A549 (cell line): ENCODE results near the gene OSGEP. TPM values are rescaled to one million over a fixed set of nuclear protein-coding genes. Genes with fewer than 3 reads are reported as not detected.

ENCODE experiments used
- polyA plus RNA-seq, 4 experiments: library from polyadenylated mRNA; depleted of rRNA in 3 of 4; stranded (reverse); fragments of >200 nt; fragmentation: RNase III in 1 of 4; extraction: RNeasy Plus Mini Kit Qiagen cat#74134 plus additional on column Dnase treatment in 1 of 4; gene quantifications; 2 replicates in 3 of 4; 3 replicates in 1 of 4; pipeline ENCODE4 v1.2.3, GENCODE V29; 2011 to 2017
- small RNA-seq, 6 experiments: library from RNA; depleted of rRNA; stranded (forward); fragments of <200 nt; gene quantifications; one replicate each; pipeline ENCODE3, GENCODE V24; 2012

OSGEP gene
- polyA plus RNA-seq, 2 of the 4 experiments (the other 2 are of a cell fraction), result 30.4 to 33.2 TPM

Small RNAs within 50 kb of the gene (small RNA-seq; reads per million reads assigned to genes)
- gene RNA5SP382, result 0 to 50,145 (median 1.5) reads per million in 6 experiments

Other genes with a start within 250 kb of the OSGEP start
- not detected in 2 replicates for gene OR11H6, start 231.1 kb downstream of the OSGEP start, polyA plus RNA-seq (2011; rRNA removed)
- gene OR11H6, start 231.1 kb downstream of the OSGEP start, polyA plus RNA-seq (2017; fragmentation: RNase III; extraction: RNeasy Plus Mini Kit Qiagen cat#74134 plus additional on column Dnase treatment), result not detected in 3 replicates
- gene OR11H7, start 225.8 kb downstream of the OSGEP start, polyA plus RNA-seq (2011; rRNA removed), result not detected in 2 replicates
- gene OR11H7, start 225.8 kb downstream of the OSGEP start, polyA plus RNA-seq (2017; fragmentation: RNase III; extraction: RNeasy Plus Mini Kit Qiagen cat#74134 plus additional on column Dnase treatment), result not detected in 3 replicates
- not detected in 2 replicates for gene OR11H4, start 215.5 kb downstream of the OSGEP start, polyA plus RNA-seq (2011; rRNA removed)
- not detected in 3 replicates for gene OR11H4, start 215.5 kb downstream of the OSGEP start, polyA plus RNA-seq (2017; fragmentation: RNase III; extraction: RNeasy Plus Mini Kit Qiagen cat#74134 plus additional on column Dnase treatment)
- 21.9 and 31.2 TPM in 2 replicates for gene TTC5, start 148.9 kb downstream of the OSGEP start, polyA plus RNA-seq (2011; rRNA removed)
- gene TTC5, start 148.9 kb downstream of the OSGEP start, polyA plus RNA-seq (2017; fragmentation: RNase III; extraction: RNeasy Plus Mini Kit Qiagen cat#74134 plus additional on column Dnase treatment), result 25.1 to 30.2 TPM (median 30.1 TPM) in 3 replicates
- gene CCNB1IP1, start 121.5 kb downstream of the OSGEP start, polyA plus RNA-seq (2011; rRNA removed), result 98.2 and 121 TPM in 2 replicates
- gene CCNB1IP1, start 121.5 kb downstream of the OSGEP start, polyA plus RNA-seq (2017; fragmentation: RNase III; extraction: RNeasy Plus Mini Kit Qiagen cat#74134 plus additional on column Dnase treatment), result 29.9 to 32.6 TPM (median 30.8 TPM) in 3 replicates
- gene PARP2, start 111.2 kb downstream of the OSGEP start, polyA plus RNA-seq (2011; rRNA removed), result 39.8 and 42.3 TPM in 2 replicates
- 42.0 to 43.4 TPM (median 42.1 TPM) in 3 replicates for gene PARP2, start 111.2 kb downstream of the OSGEP start, polyA plus RNA-seq (2017; fragmentation: RNase III; extraction: RNeasy Plus Mini Kit Qiagen cat#74134 plus additional on column Dnase treatment)
- gene TEP1, start 41.3 kb downstream of the OSGEP start, polyA plus RNA-seq (2011; rRNA removed), result 17.5 and 22.2 TPM in 2 replicates
- gene TEP1, start 41.3 kb downstream of the OSGEP start, polyA plus RNA-seq (2017; fragmentation: RNase III; extraction: RNeasy Plus Mini Kit Qiagen cat#74134 plus additional on column Dnase treatment), result 6.8 to 8.0 TPM (median 7.4 TPM) in 3 replicates
- not detected in 2 replicates for gene KLHL33, start 18.6 kb downstream of the OSGEP start, polyA plus RNA-seq (2011; rRNA removed)
- gene KLHL33, start 18.6 kb downstream of the OSGEP start, polyA plus RNA-seq (2017; fragmentation: RNase III; extraction: RNeasy Plus Mini Kit Qiagen cat#74134 plus additional on column Dnase treatment), result not detected in 3 replicates
- gene APEX1, start 414 bp upstream of the OSGEP start, polyA plus RNA-seq (2011; rRNA removed), result 324 and 419 TPM in 2 replicates
- gene APEX1, start 414 bp upstream of the OSGEP start, polyA plus RNA-seq (2017; fragmentation: RNase III; extraction: RNeasy Plus Mini Kit Qiagen cat#74134 plus additional on column Dnase treatment), result 304 to 313 TPM (median 312 TPM) in 3 replicates
- 30.4 and 40.6 TPM in 2 replicates for gene PIP4P1, start 6.6 kb upstream of the OSGEP start, polyA plus RNA-seq (2011; rRNA removed)
- gene PIP4P1, start 6.6 kb upstream of the OSGEP start, polyA plus RNA-seq (2017; fragmentation: RNase III; extraction: RNeasy Plus Mini Kit Qiagen cat#74134 plus additional on column Dnase treatment), result 24.6 to 35.8 TPM (median 33.0 TPM) in 3 replicates
- gene PNP, start 14.6 kb upstream of the OSGEP start, polyA plus RNA-seq (2011; rRNA removed), result 111 and 129 TPM in 2 replicates
- gene PNP, start 14.6 kb upstream of the OSGEP start, polyA plus RNA-seq (2017; fragmentation: RNase III; extraction: RNeasy Plus Mini Kit Qiagen cat#74134 plus additional on column Dnase treatment), result 95.9 to 103 TPM (median 97.3 TPM) in 3 replicates
- not detected in 2 replicates for gene RNASE10, start 50.7 kb upstream of the OSGEP start, polyA plus RNA-seq (2011; rRNA removed)
- gene RNASE10, start 50.7 kb upstream of the OSGEP start, polyA plus RNA-seq (2017; fragmentation: RNase III; extraction: RNeasy Plus Mini Kit Qiagen cat#74134 plus additional on column Dnase treatment), result 0.16 to 0.18 TPM in 2 of 3 replicates, not detected in the other
- not detected in 2 replicates for gene RNASE9, start 106.2 kb upstream of the OSGEP start, polyA plus RNA-seq (2011; rRNA removed)
- not detected in 3 replicates for gene RNASE9, start 106.2 kb upstream of the OSGEP start, polyA plus RNA-seq (2017; fragmentation: RNase III; extraction: RNeasy Plus Mini Kit Qiagen cat#74134 plus additional on column Dnase treatment)
- gene RNASE11, start 133.2 kb upstream of the OSGEP start, polyA plus RNA-seq (2011; rRNA removed), result not detected in 2 replicates
- gene RNASE11, start 133.2 kb upstream of the OSGEP start, polyA plus RNA-seq (2017; fragmentation: RNase III; extraction: RNeasy Plus Mini Kit Qiagen cat#74134 plus additional on column Dnase treatment), result not detected in 3 replicates
- gene RNASE12, start 136.6 kb upstream of the OSGEP start, polyA plus RNA-seq (2011; rRNA removed), result not detected in 2 replicates
- not detected in 3 replicates for gene RNASE12, start 136.6 kb upstream of the OSGEP start, polyA plus RNA-seq (2017; fragmentation: RNase III; extraction: RNeasy Plus Mini Kit Qiagen cat#74134 plus additional on column Dnase treatment)
- not detected in 2 replicates for gene OR6S1, start 186.9 kb upstream of the OSGEP start, polyA plus RNA-seq (2011; rRNA removed)
- not detected in 3 replicates for gene OR6S1, start 186.9 kb upstream of the OSGEP start, polyA plus RNA-seq (2017; fragmentation: RNase III; extraction: RNeasy Plus Mini Kit Qiagen cat#74134 plus additional on column Dnase treatment)
- 77.4 and 134 TPM in 2 replicates for gene RNASE4, start 229.7 kb upstream of the OSGEP start, polyA plus RNA-seq (2011; rRNA removed)
- gene RNASE4, start 229.7 kb upstream of the OSGEP start, polyA plus RNA-seq (2017; fragmentation: RNase III; extraction: RNeasy Plus Mini Kit Qiagen cat#74134 plus additional on column Dnase treatment), result 5.8 to 10.6 TPM (median 8.6 TPM) in 3 replicates
- 35.4 and 46.9 TPM in 2 replicates for gene ANG, start 234.0 kb upstream of the OSGEP start, polyA plus RNA-seq (2011; rRNA removed)
- 6.5 to 10.5 TPM (median 10.2 TPM) in 3 replicates for gene ANG, start 234.0 kb upstream of the OSGEP start, polyA plus RNA-seq (2017; fragmentation: RNase III; extraction: RNeasy Plus Mini Kit Qiagen cat#74134 plus additional on column Dnase treatment)